CD4-positive, alpha-beta T cell treated with Interferon alpha-2 for 1 hour (primary cell): ENCODE data around the gene STK25.
A peak's percentile ranks its signal among the peaks of the same experiment; 100 is the strongest.

Source experiments
- DNase-seq, 2 donors: peaks; one replicate each; pipeline ENCODE4 v3.0.0-alpha.2; 2020 to 2022

Gene STK25

GRCh38 chr2:241508240-241509154 lies at the start of gene STK25:
STK25 (minus strand) TSS chr2:241508584; CDS start chr2:241508035, 549 bp downstream.
- DNase-seq = peak; percentile 97 to 98

- no peak for DNase-seq
Measured at GRCh38 chr2:241556746-241557145, 48.4 kb upstream of the STK25 start.

GRCh38 chr2:241555711-241556110 lies 47.3 kb upstream of the STK25 start:
- no peak for DNase-seq

- DNase-seq = no peak
Measured at GRCh38 chr2:241554610-241555322, 46.4 kb upstream of the STK25 start.

GRCh38 chr2:241553981-241554380 lies 45.6 kb upstream of the STK25 start:
- DNase-seq = no peak

GRCh38 chr2:241553512-241553830 lies 45.1 kb upstream of the STK25 start:
- DNase-seq = no peak

- no peak for DNase-seq
Measured at GRCh38 chr2:241551998-241552737, 43.8 kb upstream of the STK25 start.

- DNase-seq = no peak
Measured at GRCh38 chr2:241551599-241551997, 43.2 kb upstream of the STK25 start.

GRCh38 chr2:241550616-241551580 lies 42.5 kb upstream of the STK25 start:
- DNase-seq = no peak

GRCh38 chr2:241548451-241548835 lies 40.1 kb upstream of the STK25 start:
- no peak for DNase-seq

- no peak for DNase-seq
Measured at GRCh38 chr2:241547781-241548450, 39.5 kb upstream of the STK25 start.

- no peak for DNase-seq
Measured at GRCh38 chr2:241546771-241547498, 38.6 kb upstream of the STK25 start.

- DNase-seq = no peak
Measured at GRCh38 chr2:241545523-241546473, 37.4 kb upstream of the STK25 start.

GRCh38 chr2:241545106-241545505 lies 36.7 kb upstream of the STK25 start:
- no peak for DNase-seq

GRCh38 chr2:241542278-241542605 lies 33.9 kb upstream of the STK25 start:
- no peak for DNase-seq

- DNase-seq = no peak
Measured at GRCh38 chr2:241541564-241542277, 33.3 kb upstream of the STK25 start.

GRCh38 chr2:241540771-241541561 lies 32.6 kb upstream of the STK25 start:
- DNase-seq = peak; percentile 51 to 60

GRCh38 chr2:241540401-241540770 lies 32.0 kb upstream of the STK25 start:
- DNase-seq = no peak
